Right atrium auricular region (tissue), 2 donors: ENCODE measurements around the gene TMEM258. TPM values are rescaled to one million over a fixed set of nuclear protein-coding genes. Genes with fewer than 3 reads are reported as not detected.

Experiments used
- DNase-seq: peaks from one replicate; pipeline ENCODE4 v3.0.0-alpha.2; 2019; ENCODE audit warnings: low spot score
- H3K27ac ChIP-seq, 2 donors: fragments of 200-600 bp; sonication (generic); 1 replicate in 1 of 2; 2 replicates in 1 of 2; pipeline ENCODE4 v1.5.1; 2016 to 2019
- H3K27me3 ChIP-seq, 2 donors: fragments of 200-600 bp; sonication (generic); one replicate each; pipeline versions ENCODE4 v1.5.1 to v1.6.0; 2017 to 2019
- H3K36me3 ChIP-seq: fragments of 200-600 bp; sonication (generic); one replicate; pipeline ENCODE4 v1.5.1; 2016
- H3K4me1 ChIP-seq, 2 donors: fragments of 200-600 bp; sonication (generic); one replicate each; pipeline versions ENCODE4 v1.5.1 to v1.6.0; 2017 to 2019
- H3K4me3 ChIP-seq, 2 donors: fragments of 200-600 bp; sonication (generic); 1 replicate in 1 of 2; 2 replicates in 1 of 2; pipeline ENCODE4 v1.5.1; 2017 to 2019; ENCODE audit warnings: mild to moderate bottlenecking in 1 of 2, moderate library complexity in 1 of 2
- H3K9me3 ChIP-seq, 2 donors: fragments of 200-600 bp; sonication (generic); one replicate each; pipeline ENCODE4 v1.5.1; 2019
- CTCF ChIP-seq, 2 donors: fragments of 200-600 bp; sonication (generic); IDR thresholded peaks; one replicate each; pipeline ENCODE4 v1.5.1; 2019; ENCODE audit warnings: antibody characterized with exemption in 2 of 2
- total RNA-seq, 2 donors: library from RNA; depleted of rRNA; stranded (reverse); fragments of >200 nt; gene quantifications; one replicate each; pipeline ENCODE4 v1.1.0, GENCODE V29; 2016

TMEM258 gene
- total RNA-seq, 2 donors from 2014 or later, result 43.4 to 54.7 TPM

GRCh38 chr11:61775606-61776554 lies 16.5 kb downstream of the TMEM258 start:
- TF ChIP-seq CTCF (IDR thresholded peaks at IDR 0.05), result no peak
- no peaks in the 10 kb centered on the region for H3K36me3 ChIP-seq
- H3K27me3 ChIP-seq, result no peaks in the 10 kb centered on the region
- H3K4me3 ChIP-seq, result no peak overlapping the region
- DNase-seq, result no peak
- no peak overlapping the region for H3K27ac ChIP-seq
- no peaks in the 10 kb centered on the region for H3K9me3 ChIP-seq
- peaks cover 0 to 10% of the 10 kb centered on the region in 2 donors for H3K4me1 ChIP-seq

GRCh38 chr11:61775106-61775505 lies 17.3 kb downstream of the TMEM258 start:
- Histone ChIP-seq H3K9me3 (no peaks in the 10 kb centered on the region), H3K27me3 (no peaks in the 10 kb centered on the region), H3K4me3 (no peak overlapping the region), H3K36me3 (no peaks in the 10 kb centered on the region), H3K4me1 (peaks cover 0 to 10% of the 10 kb centered on the region in 2 donors), H3K27ac (no peak overlapping the region)
- DNase-seq, result no peak
- no peak for TF ChIP-seq CTCF (IDR thresholded peaks at IDR 0.05)

- H3K9me3 ChIP-seq, result no peaks in the 10 kb centered on the region
- H3K4me1 ChIP-seq, result peaks cover 0 to 10% of the 10 kb centered on the region in 2 donors
- H3K27me3 ChIP-seq, result no peaks in the 10 kb centered on the region
- no peaks in the 10 kb centered on the region for H3K36me3 ChIP-seq
- TF ChIP-seq CTCF (IDR thresholded peaks at IDR 0.05), result no peak
- DNase-seq, result no peak
- no peak overlapping the region for H3K4me3 ChIP-seq
- H3K27ac ChIP-seq, result no peak overlapping the region
Observed at GRCh38 chr11:61774411-61774810, 18.0 kb downstream of the TMEM258 start.

- no peak for TF ChIP-seq CTCF (IDR thresholded peaks at IDR 0.05)
- DNase-seq, result no peak
- H3K9me3 ChIP-seq, result no peaks in the 10 kb centered on the region
Observed at GRCh38 chr11:61773809-61774208, 18.6 kb downstream of the TMEM258 start.

GRCh38 chr11:61773356-61773755 lies 19.0 kb downstream of the TMEM258 start:
- H3K27ac ChIP-seq, result no peak overlapping the region
- H3K27me3 ChIP-seq, result no peaks in the 10 kb centered on the region
- no peak for DNase-seq
- H3K36me3 ChIP-seq, result no peaks in the 10 kb centered on the region
- TF ChIP-seq CTCF (IDR thresholded peaks at IDR 0.05), result no peak
- no peak overlapping the region for H3K4me3 ChIP-seq
- no peaks in the 10 kb centered on the region for H3K9me3 ChIP-seq
- peaks cover 0 to 10% of the 10 kb centered on the region in 2 donors for H3K4me1 ChIP-seq

More at GRCh38 chr11:61773809-61774208, 18.6 kb downstream of the TMEM258 start:
- H3K27ac ChIP-seq, result no peak overlapping the region
- H3K4me3 ChIP-seq, result no peak overlapping the region
- H3K4me1 ChIP-seq, result peaks cover 0 to 10% of the 10 kb centered on the region in 2 donors
- H3K27me3 ChIP-seq, result no peaks in the 10 kb centered on the region
- H3K36me3 ChIP-seq, result no peaks in the 10 kb centered on the region
